DMS153 treated with DMSO at 0.1 percent for 48 hours (cell line): Measurements from ENCODE around the gene HDDC2.
"Not testable (repeated sequence)": the region's sequence is repeated elsewhere in the genome, so short reads cannot be mapped to it uniquely, and the experiment has no call there.

Experiments used
- DNase-seq: peaks from one replicate; lab custom pipeline; 2025; ENCODE audit not compliant: unreplicated experiment; lab: John Stamatoyannopoulos, UW

The HDDC2 gene

DNA sequence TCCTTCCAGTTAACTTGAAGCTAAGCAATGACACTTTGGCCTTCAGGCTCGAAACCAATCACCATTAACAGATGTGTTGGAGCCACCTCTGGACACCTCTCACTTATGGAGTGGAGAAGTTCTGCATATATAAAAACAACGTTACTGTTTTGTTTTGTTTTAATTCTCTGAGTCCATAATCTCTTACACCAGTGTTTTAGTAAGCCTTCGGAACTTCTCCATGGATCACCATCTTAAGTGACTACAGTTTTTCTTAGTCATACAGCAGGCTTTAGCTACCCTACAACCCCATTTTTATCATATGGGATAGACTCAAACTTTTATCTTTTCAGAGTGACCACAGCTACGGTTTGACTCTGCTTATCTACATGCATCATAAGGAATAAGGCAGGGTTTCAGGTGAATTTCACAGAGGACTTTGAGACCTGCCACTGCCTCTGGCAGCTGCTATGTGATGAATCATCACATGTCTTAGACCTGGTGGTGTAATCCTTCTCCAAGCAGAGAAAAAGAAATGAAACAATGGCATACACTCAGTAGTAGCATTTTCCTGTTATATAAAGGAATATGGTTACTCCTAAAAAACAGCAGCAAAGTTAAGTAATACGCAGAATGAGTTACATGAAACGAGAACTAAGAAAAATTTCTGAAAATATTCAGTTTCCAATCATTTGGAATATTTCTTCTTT lies 5.5 kb upstream of the HDDC2 start:
- no peak for DNase-seq

DNA sequence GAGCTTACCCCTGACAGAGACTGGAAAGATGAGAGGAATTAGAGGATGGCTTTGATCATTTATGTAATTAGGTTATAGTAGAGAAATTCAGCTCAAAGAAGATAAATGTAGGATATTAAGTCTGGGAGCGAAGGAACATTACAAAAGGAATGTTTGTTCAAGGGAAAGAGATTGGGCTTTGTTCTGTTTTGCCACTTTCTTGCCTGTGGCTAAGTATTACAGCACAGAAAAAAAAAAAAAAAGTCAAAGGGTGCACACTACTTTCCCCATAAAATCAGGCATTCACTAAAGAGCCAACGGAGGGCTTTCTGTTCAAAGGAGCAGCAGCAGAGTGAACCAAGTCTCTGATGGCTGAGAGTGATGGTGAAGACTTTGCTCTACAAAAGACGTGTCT lies 5.0 kb upstream of the HDDC2 start:
- DNase-seq = no peak

DNA sequence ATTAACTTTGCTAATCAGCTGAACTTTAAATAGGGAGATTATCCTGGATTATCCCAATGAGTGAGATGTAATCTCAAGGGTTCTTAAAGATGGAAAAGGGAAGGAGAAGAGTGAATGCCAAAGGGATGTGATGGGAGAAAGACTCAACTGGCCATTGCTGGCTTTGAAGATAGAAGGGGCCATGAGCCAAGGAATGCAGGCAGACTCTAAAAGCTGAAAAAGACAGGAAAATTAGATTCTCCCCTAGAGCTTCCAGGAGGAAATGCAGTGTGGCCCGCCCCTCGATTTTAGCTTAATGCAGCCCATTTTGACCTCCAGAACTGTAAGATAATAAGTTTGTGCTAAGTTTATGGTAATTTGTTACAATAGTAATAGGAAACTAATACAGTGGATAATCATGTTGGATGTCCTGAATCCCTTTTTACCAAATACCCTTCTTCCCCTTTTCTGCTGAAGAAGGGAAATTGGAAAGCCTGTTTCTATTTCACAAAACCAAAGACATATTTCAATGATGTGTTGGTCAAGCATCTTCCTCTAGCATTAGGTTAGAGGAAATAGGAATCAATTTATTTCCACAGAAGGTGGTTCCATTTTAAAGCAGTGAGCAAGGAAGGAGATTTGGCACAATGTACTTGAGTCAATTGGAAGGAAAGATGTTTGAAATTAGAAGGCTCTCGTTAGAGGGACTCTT lies 3.3 kb upstream of the HDDC2 start:
- DNase-seq = no peak

DNA sequence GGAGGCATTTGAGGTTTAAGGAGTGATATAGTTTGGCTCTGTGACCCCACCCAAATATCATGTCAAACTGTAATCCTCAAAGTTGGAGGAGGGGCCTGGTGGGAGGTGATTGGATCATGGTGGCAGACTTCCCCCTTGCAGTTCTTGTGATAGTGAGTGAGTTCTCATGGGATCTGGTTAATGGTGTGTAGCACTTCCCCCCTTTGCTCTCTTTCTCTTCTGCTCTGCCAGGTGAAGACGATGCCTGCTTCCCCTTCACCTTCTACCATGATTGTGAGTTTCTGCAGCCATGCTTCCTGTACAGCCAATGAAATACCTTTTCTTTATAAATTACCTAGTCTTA lies 1.7 kb upstream of the HDDC2 start:
- DNase-seq = no peak

DNA sequence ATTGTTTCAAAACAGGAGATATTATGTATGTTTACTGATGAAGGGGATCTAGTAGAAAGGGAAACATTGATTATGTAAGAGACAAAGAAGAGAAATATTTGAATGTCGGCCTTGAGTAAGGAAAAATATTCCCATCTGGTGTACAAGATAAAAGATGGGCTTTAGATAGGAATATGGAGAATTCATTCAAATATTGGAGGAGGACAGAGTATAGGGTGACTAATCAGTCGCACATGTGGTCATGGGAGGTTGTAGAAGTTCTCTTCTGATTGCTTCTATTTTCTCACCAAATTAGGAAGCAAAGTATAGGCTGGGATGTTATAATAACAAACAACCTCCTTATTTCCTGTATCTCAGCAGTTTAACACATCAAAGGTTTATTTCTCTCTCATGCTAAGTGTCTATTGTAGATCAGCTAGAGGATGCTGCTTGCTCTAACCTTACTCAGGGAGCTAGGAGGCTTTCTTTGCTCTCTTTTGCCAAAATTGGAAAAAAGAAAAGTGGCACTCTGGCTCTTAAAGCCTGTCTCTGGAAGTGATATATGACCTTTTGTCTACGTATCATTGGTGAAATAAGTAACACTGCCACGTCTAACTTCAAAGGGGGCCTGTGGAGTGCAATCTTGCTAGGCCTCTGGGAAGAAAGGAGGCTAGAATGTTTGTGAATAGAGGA lies 1.2 kb upstream of the HDDC2 start:
- no peak for DNase-seq

DNA sequence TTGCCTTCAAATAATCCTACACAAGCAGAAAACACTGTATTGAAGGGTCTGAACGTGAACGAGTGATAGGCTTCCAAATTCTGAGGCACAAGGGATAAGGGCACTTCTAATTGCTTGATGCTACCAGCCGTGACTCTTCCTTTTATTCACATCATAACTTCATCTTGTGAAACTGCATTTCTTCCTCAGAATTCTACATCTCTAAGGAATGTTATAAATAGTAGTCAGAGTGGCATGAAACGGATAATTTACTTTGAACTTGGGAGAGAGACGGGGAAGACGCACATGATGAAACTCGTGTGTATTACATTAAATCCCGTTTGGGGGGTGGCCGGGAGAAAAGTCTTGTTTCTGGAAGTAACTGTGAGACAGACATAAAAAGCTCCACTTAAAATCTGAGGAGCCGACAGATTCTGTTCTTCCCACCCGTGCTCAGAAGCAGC lies 754 bp downstream of the HDDC2 start:
- DNase-seq = no peak

DNA sequence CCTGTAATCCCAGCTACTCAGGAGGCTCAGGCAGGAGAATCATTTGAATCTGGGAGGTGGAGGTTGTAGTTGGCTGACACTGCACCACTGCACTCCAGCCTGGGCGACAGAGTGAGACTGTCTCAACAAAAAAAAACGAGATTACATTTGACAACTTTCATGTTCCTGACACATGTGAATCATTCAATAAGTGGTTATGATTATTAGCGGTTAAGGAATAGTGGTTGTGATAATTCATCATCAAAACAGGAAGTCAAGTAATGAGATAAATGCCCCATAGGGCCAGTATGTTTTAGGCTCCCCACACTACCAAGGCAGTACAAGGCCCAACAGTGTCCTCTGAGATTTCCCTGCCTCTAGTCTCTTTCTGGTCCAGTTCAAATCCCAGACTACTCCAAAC lies 2.5 kb downstream of the HDDC2 start:
- DNase-seq = no peak

DNA sequence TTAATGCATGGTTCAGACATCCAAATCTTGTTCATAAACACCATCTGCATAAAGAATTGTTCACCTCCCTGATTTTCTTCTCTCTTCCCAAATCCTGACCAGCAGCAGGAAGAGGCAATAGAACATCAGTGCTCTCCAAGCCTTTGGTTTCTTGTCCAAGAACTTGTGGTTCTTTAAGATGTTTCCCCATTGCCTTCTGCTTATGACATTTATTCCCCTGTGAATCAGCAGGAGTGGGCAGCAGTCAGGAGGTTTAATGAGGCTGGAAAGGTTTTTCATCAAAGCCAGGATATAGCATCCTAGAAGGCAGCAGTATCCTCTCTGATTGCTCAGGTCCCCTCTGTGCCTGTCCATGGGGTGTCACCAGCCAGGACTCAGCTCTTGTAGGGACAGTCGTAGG lies 5.3 kb downstream of the HDDC2 start:
- DNase-seq = no peak

DNA sequence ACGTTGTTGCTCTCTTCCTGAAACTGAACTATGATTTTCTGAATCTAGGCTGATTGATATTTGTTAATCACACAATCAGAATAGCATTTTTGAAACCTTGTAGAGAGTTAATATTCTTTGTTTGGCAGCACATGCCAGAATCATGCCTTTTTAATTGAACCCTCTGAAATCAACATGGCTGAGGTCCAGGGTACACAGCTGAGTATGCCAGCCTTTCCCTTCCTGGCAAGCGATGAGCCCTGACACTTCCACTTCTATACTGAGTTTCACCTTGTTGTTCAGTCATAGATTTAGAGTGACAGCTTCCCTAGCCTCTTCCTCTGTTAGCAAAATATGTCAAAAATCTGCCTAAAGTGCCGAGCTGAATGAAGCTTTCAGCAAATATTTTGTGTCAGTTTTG lies 6.8 kb downstream of the HDDC2 start:
- DNase-seq = no peak

DNA sequence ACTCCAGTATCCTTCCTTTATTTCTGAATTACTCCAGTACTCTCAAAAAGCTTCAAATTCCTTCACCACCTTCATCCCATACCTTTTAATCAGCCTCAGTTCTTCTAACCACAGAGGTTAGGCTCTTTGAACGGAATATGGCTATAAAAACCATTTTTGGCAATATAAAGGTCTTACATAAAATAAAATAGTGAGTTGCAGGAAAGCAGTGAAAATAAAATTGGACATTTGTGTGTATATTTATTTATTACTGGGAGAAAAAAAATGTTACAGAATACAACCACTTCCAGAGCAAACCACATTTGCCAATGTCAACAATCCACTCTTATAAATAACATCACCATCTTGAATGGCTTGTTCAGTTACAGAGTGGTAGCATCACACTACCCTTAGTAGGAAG lies 7.7 kb downstream of the HDDC2 start:
- DNase-seq = no peak

DNA sequence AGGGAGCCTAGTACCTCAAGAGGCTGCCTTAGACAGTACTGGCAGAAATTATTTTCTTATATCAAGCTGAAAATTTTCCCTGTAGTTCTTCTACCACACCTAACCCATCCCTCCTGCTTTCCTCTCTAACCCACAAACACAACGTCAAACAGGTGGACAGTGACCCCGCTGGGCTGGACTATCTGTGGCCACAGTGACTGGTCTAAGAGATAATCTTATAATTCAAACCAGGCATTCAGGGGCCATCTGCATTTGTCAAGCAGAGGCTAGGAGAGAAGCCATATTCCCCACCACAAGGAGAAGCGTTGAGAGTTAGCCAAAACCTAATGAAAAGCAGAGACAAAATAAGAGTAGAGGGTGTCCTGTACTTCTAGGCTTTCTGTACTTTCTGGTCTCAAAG lies 8.2 kb downstream of the HDDC2 start:
- no peak for DNase-seq

DNA sequence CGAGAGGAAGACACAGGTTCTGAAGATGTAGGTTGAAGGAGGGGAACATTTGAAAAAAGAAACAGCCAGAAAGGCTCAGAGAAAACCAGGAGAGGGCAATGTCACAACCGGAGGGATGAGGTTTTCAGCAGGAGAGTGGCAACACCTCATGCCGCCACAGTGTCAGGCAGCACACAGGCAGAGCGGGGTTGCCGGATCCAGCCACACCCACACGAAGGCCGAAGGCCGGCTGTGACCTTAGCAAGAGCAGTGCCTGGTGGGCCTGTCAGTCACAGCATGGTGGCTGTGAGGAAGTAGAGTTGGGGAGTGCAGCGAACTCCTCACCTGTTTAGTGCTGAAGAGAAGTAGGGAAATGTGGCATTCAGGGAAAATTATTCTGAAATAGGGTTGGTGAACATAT lies 14.0 kb downstream of the HDDC2 start:
- DNase-seq = no peak

DNA sequence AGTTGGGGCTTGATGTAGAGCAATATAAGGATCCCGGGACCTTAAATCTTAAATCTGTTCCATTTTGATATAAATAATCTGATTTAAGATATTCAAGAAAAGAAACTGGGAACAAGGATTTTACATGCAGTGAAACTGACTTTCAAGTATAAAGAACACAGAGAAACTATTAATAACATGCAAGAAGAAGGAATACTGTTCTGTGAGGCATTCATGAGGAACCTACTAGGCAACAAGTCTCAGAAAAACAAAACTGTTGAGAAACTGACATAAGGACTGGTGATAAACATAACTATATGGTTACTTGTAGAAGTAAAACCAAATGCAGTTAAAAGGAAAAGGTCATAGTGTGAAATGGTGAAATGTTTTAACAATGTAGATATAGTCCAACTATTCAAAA lies 15.8 kb downstream of the HDDC2 start:
- DNase-seq = no peak

DNA sequence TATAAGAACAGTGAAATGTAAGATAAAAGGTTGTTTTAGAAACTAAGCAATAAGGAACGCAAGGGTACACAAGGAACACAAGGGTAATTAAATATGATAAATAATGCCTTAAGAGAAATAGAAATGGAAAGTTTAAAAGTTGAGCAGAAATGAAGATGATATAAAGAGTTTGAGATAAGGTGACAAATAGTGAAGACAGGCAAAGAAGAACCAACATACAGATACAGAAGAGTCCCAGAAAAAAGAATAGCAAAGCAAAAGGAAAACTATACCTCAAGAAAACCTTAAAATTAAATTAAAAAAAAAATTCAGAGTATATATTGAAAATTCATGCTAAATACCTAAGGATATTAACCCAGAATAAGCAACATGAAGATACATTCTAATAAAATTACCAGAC lies 16.4 kb downstream of the HDDC2 start:
- DNase-seq = no peak

DNA sequence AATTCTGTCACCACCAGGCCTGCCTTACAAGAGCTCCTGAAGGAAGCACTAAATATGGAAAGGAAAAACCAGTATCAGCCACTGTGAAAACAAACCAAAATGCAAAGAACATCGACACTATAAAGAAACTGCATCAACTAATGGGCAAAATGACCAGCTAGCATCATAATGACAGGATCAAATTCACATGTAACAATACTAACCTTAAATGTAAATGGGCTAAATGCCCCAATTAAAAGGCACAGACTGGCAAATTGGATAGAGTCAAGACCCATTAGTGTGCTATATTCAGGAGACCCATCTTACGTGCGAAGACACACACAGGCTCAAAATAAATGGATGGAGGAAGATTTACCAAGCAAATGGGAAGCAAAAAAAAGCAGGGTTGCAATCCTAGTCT lies 19.3 kb downstream of the HDDC2 start:
- not testable (repeated sequence) for DNase-seq

DNA sequence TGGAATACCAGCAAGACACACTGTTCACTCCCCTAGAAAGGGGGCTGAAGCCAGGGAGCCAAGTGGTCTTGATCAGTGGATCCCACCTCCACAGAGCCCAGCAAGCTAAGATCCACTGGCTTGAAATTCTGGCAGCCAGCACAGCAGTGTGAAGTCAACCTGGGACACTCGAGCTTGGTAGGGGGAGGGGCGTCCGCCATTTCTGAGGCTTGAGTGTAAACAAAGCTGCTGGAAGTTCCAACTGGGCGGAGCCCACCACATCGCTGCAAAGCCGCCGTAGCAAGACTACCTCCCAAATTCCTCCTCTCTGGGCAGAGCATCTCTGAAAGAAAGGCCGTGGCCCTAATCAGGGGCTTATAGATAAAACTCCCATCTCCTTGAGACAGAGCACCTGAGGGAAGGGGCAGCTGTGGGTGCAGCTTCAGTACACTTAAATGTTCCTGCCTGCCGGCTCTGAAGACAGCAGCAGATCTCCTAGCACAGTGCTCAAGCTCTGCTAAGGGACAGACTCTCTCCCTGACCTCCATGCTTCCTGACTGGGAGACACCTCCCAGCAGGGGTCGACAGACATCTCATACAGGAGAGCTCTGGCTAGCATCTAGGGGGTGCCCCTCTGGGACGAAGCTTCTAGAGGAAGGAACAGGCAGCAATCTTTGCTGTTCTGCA lies 21.3 kb downstream of the HDDC2 start:
- DNase-seq = not testable (repeated sequence)

DNA sequence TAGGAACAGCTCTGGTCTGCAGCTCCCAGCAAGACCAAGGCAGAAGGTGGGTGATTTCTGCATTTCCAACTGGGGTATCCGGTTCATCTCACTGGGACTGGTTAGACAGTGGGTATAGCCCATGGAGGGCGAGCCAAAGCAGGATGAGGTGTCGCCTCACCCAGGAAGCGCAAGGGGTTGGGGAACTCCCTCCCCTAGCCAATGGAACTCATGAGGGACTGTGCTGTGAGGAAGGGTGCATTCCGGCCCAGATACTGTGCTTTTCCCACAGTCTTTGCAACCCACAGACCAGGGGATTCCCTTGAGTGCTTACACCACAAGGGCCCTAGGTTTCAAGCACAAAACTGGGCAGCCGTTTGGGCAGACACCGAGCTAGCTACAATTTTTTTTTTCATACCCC lies 21.8 kb downstream of the HDDC2 start:
- no peak for DNase-seq

DNA sequence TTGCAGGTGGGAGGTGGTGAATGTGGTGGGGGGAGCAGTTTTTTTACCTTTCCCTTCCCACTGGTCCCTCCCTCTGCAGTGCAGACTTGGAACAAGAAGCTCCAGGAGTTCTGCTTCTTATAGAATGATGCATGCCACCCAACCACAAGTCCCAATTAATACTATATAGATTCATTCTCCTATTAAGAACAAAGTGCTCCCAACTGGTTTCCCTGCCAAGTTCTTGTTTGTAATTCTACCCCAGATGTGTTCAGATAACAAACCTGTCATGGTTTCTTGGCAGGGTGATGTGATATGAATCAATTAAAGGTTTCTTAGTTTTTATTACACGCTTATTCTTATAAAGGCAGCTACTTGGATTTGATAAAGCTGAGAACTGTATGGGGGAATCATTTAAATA lies 23.9 kb downstream of the HDDC2 start:
- DNase-seq = no peak

DNA sequence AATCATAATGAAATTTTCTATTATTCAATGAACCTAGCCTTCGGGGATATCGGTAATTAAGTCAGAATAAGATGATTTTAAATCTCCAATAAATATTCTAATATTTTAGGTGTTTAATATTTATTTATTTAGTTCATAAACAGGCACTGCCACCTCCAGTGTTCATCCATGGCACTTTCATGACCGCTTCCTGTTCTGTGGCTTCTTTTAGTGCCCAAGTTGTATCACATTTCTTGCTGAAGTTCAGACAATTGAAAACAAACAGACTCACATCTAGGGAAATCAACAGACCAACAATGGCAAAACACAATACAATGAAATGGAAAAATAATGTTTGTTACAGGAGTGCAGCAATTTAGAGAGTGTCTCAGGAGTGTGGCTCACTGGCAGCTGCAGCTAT lies 26.0 kb downstream of the HDDC2 start:
- DNase-seq = no peak

DNA sequence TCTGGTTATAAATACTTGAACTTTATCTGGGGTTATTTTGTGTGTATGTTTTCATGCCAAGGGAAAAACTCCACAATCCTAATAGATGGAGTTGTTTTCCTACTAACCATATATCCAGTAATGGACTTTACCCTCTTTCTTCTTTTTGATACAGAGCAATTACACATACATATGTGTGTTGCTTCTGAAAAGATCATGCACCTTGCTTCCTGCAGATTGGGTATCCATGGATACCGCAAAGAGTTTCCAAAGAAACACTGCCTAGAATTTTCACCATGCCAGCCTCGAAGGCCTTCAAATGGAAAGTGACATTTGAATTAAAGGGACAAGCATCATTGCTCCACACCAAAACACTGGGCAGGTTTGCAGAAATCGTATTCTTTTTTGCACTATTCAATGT lies 26.8 kb downstream of the HDDC2 start:
- DNase-seq = no peak

DNA sequence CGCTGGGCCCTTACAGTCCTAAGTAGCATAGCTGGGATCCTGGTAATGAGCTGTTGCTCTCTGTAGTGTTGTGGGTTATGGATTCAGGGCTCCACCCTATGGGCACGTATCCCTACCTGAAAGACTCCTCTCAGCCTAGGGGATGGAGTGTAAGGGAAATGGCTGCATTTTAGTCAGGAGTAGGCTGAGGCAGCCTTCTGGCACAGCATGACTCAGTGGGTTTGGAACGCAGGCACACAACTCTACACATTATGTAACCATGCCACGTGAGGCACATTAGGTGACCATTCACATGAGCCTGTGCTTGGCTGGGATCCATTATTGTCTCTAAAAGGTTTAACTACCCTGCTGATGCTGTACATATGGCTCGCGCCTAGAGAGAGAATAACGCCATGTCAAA lies 27.8 kb downstream of the HDDC2 start:
- DNase-seq = no peak

DNA sequence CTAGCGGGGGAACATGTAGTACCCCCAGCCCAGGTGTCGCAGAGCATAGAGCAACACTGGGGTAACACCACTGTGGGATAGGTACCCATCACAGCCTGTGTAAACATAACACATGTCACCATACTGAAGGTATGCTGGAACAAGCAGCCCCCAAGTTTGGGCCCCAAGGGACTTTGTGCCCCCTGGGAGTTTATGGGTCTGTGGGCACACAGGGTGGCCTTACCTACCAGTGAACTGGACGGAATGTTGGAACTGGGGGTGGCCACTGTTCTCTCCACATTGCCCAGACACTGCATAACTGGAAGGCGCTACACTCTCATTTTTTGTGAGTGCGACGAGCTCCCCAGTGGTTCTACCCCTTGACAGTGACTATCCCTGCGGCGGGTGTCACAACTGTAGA lies 28.5 kb downstream of the HDDC2 start:
- DNase-seq = no peak
